HG02763 (cell line): ENCODE results near the gene FMNL1.

Source experiments
- ATAC-seq: cut with Tn5 transposase; IDR thresholded peaks from one replicate; pipeline ENCODE4 v1.9.1; 2021; ENCODE audit warnings: mild to moderate bottlenecking, moderate library complexity; ENCODE audit not compliant: unreplicated experiment

FMNL1 gene

DNA sequence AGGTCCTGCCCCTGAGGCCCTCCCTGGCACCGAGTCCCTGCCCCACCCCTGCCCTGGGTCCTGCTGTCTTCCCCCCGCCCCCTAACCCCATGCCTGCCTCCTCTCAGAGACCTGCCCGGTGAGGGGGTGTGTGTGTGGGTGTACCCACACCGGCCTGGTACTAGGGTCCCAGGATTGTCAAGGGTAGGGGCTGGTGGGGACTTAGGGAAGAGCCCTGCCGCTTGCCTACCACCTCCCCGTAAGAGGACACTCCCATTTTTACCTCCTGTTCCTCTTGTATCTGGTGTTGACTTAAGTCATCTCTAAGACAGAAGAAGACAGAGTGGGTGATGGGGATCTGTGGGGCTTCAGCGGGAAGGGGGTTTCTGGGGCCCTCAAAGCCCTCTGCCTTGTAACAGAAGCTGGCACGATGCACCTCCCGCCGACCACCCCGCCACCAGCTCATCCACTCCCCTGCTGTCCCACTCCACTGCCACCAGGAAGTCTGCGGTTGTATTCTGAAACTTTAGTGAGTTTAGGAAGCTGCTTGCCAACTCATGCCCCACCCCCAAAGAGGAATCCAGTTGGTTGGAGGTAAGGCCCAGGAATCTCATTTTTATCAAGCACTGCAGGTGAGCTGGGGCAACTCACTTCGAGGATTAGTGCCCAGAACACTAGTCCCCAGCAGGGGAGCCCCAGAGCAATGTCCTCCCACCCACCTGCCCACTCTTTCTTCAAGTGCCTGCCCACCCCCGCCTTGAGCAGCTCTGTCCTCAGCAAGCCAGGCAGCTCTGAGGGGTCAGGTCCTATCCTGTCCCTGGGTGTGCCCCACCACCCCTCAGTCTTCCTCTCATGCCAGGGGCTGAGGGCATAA, 34.7 kb downstream of the FMNL1 start:
- no peak for ATAC-seq

DNA sequence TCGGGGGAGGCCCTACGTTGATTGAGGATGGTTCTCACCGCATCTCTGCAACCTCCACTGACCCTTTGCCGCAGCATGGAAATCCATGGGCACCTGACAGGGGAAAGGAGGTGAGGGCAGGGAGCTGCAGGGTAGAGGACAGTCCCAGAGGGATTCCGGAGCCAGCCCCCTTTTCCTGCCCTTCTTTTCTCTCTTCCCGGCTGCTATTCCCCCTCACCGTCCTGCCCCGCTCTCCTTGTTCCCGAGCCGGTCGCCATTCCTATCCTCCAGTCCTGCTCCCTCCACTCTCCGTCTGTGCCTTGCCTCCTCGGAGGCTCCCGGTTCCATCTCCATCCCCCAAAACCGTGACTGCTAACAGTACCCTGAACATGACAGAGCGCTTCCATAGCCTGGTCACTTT, 35.4 kb downstream of the FMNL1 start:
- ATAC-seq: no peak

DNA sequence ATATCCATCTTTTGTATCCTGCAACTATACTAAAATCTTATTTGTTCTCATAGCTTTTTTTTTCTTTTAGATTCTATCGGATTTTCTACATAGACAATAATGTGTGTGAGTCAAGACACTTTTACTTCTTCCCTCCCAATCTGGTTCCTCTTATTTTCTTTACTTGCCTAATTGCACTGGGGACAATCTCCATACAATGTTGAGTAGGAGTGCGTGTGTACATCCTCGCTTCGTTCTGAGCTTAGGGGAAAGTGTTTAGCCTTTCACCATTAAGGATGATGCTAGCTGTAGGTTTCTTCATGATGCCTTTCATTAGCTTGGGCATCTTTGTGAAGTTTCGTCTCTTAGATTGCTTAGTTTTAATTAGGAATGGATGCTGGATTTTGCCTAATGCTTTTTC, 37.3 kb downstream of the FMNL1 start:
- no peak for ATAC-seq

DNA sequence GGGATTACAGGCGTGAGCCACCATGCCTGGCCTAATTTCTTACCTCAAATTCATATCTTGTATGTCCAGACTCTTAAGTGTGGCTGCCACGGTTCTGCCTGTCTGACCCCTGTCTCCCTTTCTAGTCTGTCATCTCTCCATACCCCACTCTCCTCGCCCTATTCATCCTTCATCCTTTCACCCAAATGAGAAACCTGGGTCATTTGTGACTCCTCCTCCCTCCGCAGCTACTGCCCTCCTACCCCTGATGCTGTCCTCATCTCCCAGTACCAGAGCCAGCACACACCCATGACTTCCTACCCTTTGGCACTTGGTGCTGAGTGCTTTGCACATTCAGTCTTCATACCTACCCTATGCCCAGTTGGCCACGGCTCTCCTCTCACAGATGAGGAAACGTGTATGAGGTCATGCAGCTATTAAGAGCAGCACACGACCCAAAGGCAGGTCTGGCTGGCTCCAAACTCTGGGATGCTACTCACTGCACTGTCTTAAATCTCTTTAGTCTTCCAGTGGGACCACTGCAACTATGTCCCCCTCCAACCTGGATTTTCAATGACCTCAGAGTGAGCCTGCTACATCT, 38.6 kb downstream of the FMNL1 start:
- no peak for ATAC-seq

DNA sequence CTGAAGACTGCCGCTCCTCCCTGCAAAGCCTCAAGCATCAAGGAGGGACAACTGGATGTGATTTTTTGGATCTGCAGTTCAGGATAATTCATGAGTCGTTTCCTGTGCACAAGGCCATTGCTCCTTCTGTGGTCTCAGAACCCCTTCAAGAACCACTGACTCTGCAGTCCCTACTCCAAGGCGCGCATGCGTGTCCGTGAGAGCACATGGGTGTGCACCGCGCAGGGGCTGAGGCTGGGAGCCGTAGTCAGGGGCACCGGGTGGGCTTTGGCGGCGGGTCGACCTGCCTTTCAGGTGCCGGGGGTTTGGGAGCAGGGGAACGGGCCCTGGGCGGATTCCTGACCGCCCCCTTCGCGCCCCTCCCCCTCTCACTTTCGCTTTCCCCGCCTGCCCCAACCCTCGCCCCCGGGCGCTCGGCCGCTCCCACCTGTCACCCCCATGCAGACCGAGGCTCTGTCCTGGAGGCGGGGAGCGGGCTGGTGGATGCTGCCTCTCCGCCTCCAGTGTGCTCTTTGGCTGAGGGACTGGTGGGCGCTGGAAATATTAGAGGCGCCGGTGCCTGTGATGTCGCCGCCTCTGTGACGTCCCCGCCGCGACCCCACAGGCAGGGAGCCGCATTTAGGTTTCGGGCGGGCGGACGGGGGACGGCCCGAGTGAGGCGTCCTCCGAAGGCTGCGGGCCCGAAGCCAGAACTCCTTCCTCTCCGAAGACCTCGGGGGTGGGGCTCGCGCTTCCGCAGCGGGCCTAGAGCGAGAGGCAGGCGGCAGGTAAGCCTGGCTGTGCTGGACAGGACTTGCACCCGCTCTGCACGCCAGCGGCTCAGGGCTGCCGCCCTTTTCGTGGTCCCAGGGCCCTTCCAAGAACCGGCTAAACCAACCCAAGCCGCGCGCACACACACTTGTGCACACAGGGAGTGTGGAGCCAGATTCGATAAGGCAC, 40.2 kb downstream of the FMNL1 start, which contains the start of gene SPATA32:
TSS of gene SPATA32 (minus strand) at position 518 of the 939 bp plus-strand sequence. CDS start at position 440, 78 bp downstream.
- ATAC-seq: no peak

DNA sequence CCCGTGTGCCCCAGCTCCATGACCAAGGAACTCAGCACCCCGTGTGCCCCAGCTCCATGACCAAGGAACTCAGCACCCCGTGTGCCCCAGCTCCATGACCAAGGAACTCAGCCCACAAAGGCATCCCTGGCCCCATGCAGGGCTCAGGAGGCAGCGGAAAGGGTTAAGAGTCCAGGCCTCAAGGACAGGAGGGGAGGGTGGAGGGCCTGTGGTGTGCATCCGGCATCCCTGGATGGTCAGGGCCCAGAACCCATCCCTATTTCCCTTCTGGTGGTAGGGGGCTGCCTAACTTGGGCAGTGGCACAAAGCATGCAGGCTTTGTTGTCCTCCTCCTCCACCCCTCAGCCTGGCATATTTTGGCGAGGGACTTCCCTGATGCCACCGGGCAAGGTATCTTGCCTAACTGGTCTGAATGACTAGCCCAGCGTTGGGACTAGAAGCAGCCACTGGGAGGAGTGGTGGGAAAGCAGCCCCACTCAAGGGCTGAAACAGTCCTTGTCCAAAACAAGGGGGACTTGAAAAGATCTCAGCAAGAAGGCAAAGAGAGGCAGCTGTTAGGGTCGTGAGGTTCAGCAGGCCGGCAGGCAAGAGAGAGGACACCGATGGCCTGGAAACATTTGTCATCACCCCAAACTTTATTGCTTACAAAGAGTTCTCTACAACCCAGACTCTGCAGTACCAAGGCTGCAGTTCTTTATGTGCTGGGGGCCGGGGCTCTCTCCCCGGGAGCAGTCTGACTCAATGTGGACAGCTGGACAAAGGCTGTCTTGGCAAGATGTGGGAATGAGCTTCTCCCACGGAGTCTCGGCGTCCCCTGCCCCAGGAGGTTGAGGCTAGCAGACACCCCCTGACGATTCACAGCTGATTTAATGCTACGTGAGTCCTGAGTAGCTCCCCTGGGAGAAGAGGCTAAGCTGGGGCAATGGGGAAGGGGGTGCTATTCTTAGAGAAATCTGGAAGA, 41.1 kb downstream of the FMNL1 start:
- ATAC-seq: no peak

DNA sequence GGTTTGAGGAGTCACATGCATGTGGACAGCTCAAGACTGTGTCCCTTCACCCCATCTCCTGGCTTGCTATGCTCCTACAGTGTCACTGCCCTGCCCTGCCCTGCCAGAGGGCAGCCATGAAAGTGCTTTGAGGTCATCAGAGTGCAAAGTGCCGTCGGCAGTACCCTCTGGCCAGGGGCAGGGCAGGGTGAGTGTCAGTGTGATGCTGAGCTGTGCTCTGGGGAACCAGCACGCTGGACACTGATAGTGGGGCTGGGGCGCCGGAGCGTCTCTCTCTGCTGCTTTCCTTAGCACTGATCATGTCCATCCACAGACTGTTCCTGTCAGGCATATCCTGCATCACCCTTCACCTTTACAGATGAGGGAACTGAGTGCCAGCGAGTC, 41.8 kb downstream of the FMNL1 start:
- ATAC-seq: no peak

DNA sequence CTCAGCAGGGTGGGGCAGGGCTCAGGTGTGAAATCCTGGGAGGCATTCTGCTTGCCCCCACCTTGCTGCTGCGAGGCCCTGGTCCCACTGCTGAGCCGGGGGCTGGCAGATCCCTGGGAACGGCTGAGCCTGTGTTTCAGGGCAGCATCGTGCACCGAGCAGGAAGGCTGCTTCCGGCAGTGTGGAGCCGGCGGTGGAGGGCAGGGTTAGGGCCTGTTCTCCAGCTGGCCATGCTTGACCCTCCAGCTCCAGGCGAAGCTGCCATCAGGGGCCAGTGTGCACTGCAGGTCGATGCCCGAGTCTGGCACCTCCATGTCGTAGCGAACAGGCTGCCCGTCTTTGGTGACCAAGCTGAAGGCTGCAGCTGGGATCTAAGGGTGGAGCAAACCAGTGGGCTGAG, 42.7 kb downstream of the FMNL1 start:
- ATAC-seq: no peak

DNA sequence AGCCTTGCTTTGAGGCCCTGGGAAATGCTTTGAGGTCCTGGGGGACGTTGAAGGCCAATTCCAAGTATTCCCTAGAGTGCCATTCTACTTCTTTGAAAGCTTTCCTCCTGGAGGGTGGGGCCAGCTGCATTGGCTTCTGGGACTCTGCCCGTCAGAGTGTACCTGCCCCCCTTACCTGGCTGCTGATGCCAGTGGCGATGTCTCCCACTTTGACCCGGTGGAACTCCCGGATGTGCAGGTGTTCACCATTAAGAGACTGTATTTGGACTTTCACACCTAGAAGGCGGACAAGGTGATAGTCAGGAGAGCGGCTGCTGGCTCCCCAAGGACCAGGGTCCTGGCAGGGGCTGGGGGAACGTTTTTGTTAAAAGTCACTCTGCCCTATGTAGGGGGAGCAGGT, 43.3 kb downstream of the FMNL1 start:
- no peak for ATAC-seq

DNA sequence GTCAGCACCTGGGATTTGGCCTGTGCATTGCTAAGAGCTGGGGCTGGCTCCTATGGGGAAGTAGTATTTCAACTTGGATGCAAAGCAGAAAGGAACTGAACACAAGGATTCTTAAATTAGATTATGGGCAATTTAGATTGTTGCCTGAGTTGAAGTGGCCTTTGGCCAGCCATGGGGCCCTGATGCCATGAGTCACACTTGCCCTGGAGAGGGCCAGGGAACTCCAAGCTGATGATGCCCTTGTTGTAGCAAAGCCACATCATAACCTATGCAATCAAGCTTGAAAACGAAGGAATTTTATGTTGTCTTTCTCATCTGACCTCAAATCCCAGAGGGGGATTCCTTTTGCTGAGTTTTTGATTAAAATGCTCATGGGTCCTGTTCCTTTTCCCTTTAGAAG, 44.1 kb downstream of the FMNL1 start:
- no peak for ATAC-seq

DNA sequence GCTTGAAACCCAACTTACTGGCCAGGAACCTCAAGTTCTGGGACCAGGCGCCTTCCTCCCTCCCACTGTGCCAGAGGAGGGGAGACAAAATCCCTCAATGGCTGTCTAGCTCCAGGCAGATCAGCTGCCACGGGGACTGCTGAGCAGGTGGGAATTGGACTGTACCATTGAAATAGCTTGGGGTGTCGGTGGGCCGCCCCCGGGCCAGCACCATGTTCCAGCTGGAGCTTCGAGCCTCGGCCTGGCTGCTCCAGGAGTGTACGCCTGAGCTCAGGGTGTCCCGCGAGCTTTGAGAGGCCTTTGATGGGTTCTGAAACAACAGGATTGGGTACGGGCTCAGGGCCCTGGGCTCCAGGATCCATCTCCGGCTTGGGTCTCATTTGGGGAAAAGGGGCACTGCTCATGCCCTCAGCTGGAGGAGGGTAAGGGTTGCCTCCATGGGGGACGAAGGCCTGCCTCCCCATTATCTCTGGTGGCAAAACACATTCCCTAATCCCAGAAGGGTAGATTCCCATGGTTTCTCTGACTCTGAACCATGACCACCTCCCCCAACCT, 44.8 kb downstream of the FMNL1 start:
- ATAC-seq: no peak

DNA sequence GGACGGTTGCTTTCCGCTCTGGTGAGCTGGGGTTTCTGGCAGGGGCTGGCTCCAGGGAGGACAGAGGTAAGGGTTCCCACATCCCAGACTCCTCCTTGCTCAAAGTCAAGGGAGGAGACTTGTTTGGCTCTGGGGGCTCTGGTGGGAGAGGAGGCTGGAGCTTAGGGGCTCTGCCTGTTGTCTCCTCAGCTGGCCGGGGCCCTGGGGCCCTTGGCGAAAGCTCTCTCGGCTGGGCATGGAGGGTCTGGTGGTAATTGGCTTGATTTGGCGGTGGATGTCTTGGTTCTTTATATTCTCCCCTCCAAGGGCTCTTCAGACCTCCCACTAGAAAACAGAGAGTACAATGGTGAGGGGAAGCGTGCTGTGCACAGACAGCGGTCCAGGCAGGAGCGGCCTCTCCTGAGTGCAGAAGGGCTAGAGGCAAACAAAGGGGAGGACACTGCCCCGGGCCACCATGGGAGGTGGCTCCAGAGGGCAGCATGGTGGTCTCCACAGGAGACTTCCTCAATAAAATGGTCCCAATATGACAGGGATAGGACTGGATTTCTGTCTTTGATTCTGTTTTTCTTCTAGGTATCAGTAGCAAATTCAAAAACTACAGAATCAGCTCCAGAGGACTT, 45.9 kb downstream of the FMNL1 start:
- ATAC-seq: no peak

DNA sequence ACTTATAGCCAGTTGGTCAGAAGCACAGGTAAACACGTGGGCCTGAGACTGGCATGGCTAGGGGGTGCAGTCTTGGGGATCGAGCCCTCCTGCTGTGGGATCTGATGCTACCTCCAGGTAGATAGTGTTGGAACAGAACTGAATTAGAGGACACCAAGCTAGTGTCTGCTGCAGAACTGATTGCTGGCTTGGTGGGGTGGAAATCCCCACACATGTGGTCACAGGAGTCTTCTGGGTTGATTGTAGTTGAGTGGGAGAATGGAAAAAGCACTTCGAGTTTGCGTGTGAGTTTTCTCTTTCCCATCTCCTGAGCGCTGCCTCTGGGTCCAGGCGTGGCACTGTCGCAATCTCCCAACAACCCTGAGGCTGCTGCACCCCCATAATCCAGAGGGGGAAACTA, 48.2 kb downstream of the FMNL1 start:
- ATAC-seq: no peak

DNA sequence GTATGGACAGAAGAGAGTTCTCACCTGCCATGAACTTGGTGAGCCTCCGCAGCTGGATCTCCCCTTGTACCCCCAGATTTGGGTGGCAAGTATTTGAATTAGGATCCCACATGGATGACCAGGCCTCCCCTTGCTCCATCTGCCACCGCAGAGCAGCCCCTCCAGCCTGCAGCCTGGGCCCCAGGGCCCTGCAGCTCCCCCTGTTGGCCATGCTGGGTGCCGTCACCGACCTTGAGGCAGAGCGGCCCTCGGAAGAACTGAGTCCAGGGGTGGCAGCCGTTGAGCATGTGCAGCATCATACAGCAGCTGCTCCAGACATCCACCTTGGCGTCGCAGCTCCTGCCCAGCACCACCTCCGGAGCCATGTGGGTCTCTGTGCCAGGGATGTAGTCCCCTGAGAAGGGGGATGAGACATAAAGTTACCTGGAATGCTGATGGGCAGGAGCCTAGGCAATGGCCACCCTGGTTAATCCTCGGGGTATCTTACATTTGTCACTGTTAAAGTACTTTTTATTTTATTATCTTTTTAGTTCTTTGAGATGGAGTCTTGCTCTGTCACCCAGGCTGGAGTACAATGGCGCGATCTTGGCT, 49.2 kb downstream of the FMNL1 start:
- ATAC-seq: no peak

DNA sequence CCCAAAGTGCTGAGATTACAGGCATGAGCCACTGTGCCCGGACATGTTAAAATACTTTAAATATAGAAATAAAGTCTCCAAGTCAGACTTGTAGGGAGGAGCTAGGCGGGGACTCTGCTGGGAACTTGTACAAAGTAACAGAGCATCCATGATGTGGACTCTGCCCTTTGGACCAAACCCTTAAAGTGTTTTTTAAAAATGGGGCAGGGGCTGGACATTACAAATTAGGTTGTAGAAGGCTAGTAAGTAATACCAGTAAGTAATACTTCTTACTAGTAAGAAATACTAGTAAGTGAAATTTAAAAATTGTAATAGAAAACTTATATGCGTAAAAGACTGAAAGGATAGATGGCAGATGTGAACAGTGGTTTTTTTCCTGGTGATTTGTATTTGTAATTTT, 49.9 kb downstream of the FMNL1 start:
- no peak for ATAC-seq

DNA sequence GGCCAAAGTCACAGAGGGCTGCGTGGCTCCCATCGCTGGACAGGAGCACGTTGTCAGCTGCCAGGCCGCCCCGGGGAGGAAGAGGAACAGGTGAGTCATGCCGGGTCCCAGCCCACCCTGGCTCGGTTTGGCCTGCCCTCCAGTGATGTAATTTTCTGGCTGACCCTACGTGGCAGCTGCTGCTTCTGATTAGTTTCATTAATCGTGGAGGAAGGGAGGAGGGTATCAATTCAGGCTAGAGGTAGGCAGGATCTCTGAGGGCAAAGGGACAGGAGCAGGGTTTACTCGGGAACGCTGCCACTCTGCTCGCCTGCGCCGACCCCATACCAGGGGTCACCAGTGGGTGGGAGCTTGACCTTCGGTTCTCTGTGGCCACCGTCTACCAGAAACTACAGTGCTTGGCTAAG, 51.9 kb downstream of the FMNL1 start:
- ATAC-seq: no peak

DNA sequence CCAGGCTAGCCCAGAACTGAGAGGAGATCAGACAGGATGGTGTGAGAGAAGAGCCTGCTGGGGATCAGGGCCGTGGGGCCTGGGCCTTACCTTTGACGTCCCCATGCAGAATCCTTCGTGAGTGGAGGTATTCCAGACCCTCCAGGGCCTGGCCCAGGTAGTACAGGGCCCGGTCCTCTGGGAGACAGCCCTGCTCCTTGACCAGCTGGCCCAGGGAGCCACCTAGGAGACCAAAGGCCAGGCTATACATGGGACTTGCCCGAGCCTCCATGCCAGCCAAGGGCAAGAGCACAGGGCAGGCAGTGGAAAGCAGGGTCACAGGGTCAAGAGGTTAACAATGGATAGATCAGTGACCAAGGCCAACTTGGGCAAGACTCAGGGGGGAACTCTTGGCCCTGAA, 52.3 kb downstream of the FMNL1 start:
- no peak for ATAC-seq

DNA sequence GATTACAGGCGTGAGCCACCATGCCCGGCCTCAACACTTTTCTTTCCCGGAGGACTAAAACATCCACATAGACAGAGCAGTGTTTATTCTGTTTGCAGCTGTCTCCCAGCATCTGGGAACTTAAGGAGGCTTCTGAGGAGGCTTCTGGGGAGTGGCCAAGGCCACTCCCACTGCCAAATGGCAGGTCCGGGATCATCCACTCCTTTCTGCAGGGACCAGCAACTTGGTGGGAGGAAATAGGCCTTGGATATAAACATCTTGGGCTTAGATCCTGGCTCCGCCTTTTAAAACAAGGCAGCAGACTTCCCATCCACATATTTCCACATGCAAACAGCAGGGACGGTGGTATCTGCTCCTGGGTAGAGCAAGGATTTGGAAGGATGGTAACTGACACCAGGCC, 54.3 kb downstream of the FMNL1 start:
- no peak for ATAC-seq

DNA sequence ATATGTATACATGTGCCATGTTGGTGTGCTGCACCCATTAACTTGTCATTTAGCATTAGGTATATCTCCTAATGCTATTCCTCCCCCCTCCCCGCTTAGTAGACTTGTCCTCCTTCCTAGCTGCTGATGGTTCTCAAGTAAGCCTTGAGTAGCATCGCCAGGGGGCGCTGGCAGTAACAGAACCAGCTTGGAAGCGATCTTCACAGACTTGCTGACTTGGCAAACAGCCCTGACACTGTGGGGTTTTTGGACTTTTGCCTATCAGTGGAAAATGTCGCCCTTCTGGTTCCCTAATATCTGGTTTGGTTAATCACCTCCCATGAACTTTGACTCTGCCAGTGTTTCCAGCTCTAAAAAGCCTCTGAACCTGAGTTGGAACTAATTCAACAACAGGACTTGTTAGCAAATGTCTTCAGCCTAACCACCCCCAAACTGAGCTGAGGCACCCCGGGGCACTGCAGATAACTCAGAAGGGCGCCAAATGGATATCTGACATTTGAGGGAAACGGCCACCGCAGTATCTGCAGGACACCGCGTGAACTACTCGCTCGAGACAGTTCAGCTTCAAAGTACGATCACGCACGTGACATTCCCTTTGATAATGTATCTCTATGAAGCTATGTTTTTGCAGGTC, 55.6 kb downstream of the FMNL1 start:
- ATAC-seq: no peak
